ENCODE measurements around the gene SLC33A1. TPM values are rescaled to one million over a fixed set of nuclear protein-coding genes. Genes with fewer than 3 reads are reported as not detected.
"Not testable (repeated sequence)": the region's sequence is repeated elsewhere in the genome, so short reads cannot be mapped to it uniquely, and the experiment has no call there.

The SLC33A1 gene
- total RNA-seq, 1 donor from 2014 or later: 53.6 TPM

DNA sequence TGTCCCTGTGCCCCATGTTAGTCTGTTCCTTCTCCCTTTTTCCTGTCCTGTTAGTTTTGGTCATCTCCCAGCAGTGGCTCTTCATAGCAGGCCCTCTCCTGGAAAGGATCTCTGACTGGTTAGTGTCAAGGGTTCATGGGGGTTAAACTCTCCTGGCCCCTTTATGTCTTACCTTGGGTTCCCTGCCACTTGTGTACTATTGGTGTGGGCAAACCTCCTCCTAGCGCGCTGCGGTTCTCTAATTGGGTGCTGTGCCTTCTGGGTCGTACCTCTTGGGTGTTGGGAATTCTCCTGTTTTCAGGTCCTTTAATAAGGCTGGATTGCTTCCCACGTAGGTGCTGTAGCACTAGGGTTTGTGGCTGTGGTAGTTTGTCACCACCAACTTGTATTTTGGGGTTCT, 35.0 kb upstream of the SLC33A1 start:
- no peaks in the 10 kb centered on the region for H3K27me3 ChIP-seq (ENCODE audit: control insufficient read depth, insufficient read depth, low read length)
- no peak for DNase-seq (ENCODE audit: low read depth)
- no peak for TF ChIP-seq CTCF (IDR thresholded peaks at IDR 0.05; ENCODE audit: insufficient read depth, low read length, poor library complexity, severe bottlenecking)
- no peak overlapping the region for H3K4me3 ChIP-seq (ENCODE audit: low read depth, low read length)
- H3K36me3 ChIP-seq (ENCODE audit: control insufficient read depth, insufficient read depth, low read length): no peaks in the 10 kb centered on the region

DNA sequence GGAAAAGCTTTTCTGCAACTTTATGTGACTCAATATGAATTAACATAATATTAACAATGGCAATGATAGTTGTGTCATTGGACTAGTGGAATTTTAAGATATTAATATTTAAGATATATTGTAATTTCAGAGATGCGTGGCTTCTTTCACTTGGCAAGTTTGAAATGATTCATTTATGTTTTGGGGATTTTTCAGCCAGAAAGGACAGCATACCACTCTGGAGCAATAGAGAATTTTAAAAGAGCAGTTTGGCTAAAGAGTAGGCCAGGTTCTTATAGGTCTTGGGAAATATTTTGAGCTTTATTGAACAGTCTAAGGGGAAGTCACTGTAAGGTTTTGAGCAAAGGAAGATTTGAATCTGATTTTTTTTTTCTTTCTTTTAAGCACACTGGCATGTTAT, 32.7 kb upstream of the SLC33A1 start:
- DNase-seq (ENCODE audit: low read depth): no peak
- Histone ChIP-seq H3K27me3 (ENCODE audit: control insufficient read depth, insufficient read depth, low read length) (no peaks in the 10 kb centered on the region), H3K36me3 (ENCODE audit: control insufficient read depth, insufficient read depth, low read length) (no peaks in the 10 kb centered on the region), H3K4me3 (ENCODE audit: low read depth, low read length) (no peak overlapping the region)
- TF ChIP-seq CTCF (IDR thresholded peaks at IDR 0.05; ENCODE audit: insufficient read depth, low read length, poor library complexity, severe bottlenecking): no peak

DNA sequence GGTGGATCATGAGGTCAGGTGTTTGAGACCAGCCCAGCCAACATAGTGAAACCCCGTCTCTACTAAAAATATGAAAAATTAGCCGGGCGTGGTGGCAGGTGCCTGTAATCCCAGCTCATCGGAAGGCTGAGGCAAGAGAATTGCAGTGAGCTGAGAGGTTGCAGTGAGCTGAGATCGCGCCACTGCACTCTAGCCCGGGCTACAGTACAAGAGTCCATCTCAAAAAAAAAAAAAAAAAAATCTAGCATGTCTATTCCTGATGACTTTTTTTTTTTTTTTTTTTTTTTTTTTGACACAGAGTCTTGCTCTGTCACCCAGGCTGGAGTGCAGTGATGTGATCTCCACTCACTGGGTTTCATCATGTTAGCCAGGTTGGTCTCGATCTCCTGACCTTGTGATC, 32.1 kb upstream of the SLC33A1 start:
- H3K4me3 ChIP-seq (ENCODE audit: low read depth, low read length); H3K36me3 ChIP-seq (ENCODE audit: control insufficient read depth, insufficient read depth, low read length); H3K27me3 ChIP-seq (ENCODE audit: control insufficient read depth, insufficient read depth, low read length); DNase-seq (ENCODE audit: low read depth): not testable (repeated sequence)

DNA sequence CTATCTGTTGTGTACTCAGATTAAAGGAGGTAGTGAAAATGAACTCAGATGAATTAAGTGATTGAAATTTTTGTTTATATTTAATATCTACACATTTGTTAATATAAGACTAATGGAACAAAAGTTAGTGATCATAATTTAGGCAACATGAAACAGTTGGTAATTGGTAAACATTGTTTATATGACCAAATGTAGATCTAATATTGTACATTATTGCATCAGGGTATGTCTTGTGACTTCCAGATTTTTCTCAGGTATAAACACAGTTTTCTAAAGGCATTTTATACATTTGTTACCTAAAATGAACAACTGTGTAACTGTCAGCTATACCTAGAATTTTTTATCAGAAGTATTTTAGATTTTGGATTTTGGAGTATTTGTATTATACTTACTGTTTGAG, 31.1 kb upstream of the SLC33A1 start:
- TF ChIP-seq CTCF (IDR thresholded peaks at IDR 0.05; ENCODE audit: insufficient read depth, low read length, poor library complexity, severe bottlenecking): no peak
- no peak overlapping the region for H3K4me3 ChIP-seq (ENCODE audit: low read depth, low read length)
- no peaks in the 10 kb centered on the region for H3K36me3 ChIP-seq (ENCODE audit: control insufficient read depth, insufficient read depth, low read length)
- no peak for DNase-seq (ENCODE audit: low read depth)
- no peaks in the 10 kb centered on the region for H3K27me3 ChIP-seq (ENCODE audit: control insufficient read depth, insufficient read depth, low read length)

- H3K4me3 ChIP-seq (ENCODE audit: low read depth, low read length): no peak overlapping the region
These were observed 30.1 kb upstream of the SLC33A1 start for GRCh38 chr3:155884292-155884691.

GRCh38 chr3:155880286-155880685, 26.1 kb upstream of the SLC33A1 start:
- DNase-seq (ENCODE audit: low read depth): no peak
- no peak for TF ChIP-seq CTCF (IDR thresholded peaks at IDR 0.05; ENCODE audit: insufficient read depth, low read length, poor library complexity, severe bottlenecking)
- Histone ChIP-seq H3K4me3 (ENCODE audit: low read depth, low read length) (no peak overlapping the region), H3K36me3 (ENCODE audit: control insufficient read depth, insufficient read depth, low read length) (no peaks in the 10 kb centered on the region), H3K27me3 (ENCODE audit: control insufficient read depth, insufficient read depth, low read length) (no peaks in the 10 kb centered on the region)

More at GRCh38 chr3:155884292-155884691, 30.1 kb upstream of the SLC33A1 start:
- Histone ChIP-seq H3K36me3 (ENCODE audit: control insufficient read depth, insufficient read depth, low read length) (no peaks in the 10 kb centered on the region), H3K27me3 (ENCODE audit: control insufficient read depth, insufficient read depth, low read length) (no peaks in the 10 kb centered on the region)
- no peak for TF ChIP-seq CTCF (IDR thresholded peaks at IDR 0.05; ENCODE audit: insufficient read depth, low read length, poor library complexity, severe bottlenecking)
- DNase-seq (ENCODE audit: low read depth): no peak

All from kidney epithelial cell (primary cell).